HG02678 (cell line): Measurements from ENCODE around the gene RFLNA.
"Not testable (repeated sequence)": the region's sequence is repeated elsewhere in the genome, so short reads cannot be mapped to it uniquely, and the experiment has no call there.

ENCODE experiments used
- ATAC-seq: cut with Tn5 transposase; IDR thresholded peaks from one replicate; pipeline ENCODE4 v1.9.1; 2021; ENCODE audit warnings: mild to moderate bottlenecking, moderate library complexity; ENCODE audit not compliant: unreplicated experiment

RFLNA gene

GRCh38 chr12:124282287-124282686, 12.6 kb upstream of the RFLNA start:
- ATAC-seq: no peak

GRCh38 chr12:124283326-124283725, 11.6 kb upstream of the RFLNA start:
- ATAC-seq: no peak

GRCh38 chr12:124284368-124284767, 10.5 kb upstream of the RFLNA start:
- no peak for ATAC-seq

- no peak for ATAC-seq
These were observed 8.5 kb upstream of the RFLNA start for GRCh38 chr12:124286414-124286813.

GRCh38 chr12:124286971-124287370, 7.9 kb upstream of the RFLNA start:
- ATAC-seq: no peak

GRCh38 chr12:124289634-124290600, 5.0 kb upstream of the RFLNA start:
- ATAC-seq: no peak

- no peak for ATAC-seq
These were observed 2.5 kb upstream of the RFLNA start for GRCh38 chr12:124292385-124292784.

GRCh38 chr12:124293286-124294003, 1.4 kb upstream of the RFLNA start:
- ATAC-seq: no peak

GRCh38 chr12:124295431-124296058, 652 bp downstream of the RFLNA start:
- no peak for ATAC-seq

- no peak for ATAC-seq
These were observed 1.5 kb downstream of the RFLNA start for GRCh38 chr12:124296295-124296915.

- no peak for ATAC-seq
These were observed 2.0 kb downstream of the RFLNA start for GRCh38 chr12:124296916-124297351.

GRCh38 chr12:124297389-124297788, 2.5 kb downstream of the RFLNA start:
- no peak for ATAC-seq

GRCh38 chr12:124297856-124298255, 3.0 kb downstream of the RFLNA start:
- ATAC-seq: no peak

- no peak for ATAC-seq
These were observed 4.0 kb downstream of the RFLNA start for GRCh38 chr12:124298685-124299410.

GRCh38 chr12:124299628-124300388, 4.9 kb downstream of the RFLNA start:
- ATAC-seq: no peak

GRCh38 chr12:124300657-124301056, 5.8 kb downstream of the RFLNA start:
- not testable (repeated sequence) for ATAC-seq

GRCh38 chr12:124301084-124301654, 6.3 kb downstream of the RFLNA start:
- ATAC-seq: no peak

GRCh38 chr12:124302241-124302806, 7.4 kb downstream of the RFLNA start:
- ATAC-seq: no peak
